NCI-H1048 (cell line): ENCODE results near the gene MAP3K4.

Experiments
- DNase-seq: peaks from one replicate; lab custom pipeline; 2025; lab: John Stamatoyannopoulos, UW

The MAP3K4 gene

GRCh38 chr6:161041274-161041673, 49.7 kb downstream of the MAP3K4 start:
- no peak for DNase-seq

GRCh38 chr6:161044335-161044734, 52.8 kb downstream of the MAP3K4 start:
- DNase-seq: no peak

- DNase-seq: no peak
Measured at GRCh38 chr6:161048641-161049040, 57.1 kb downstream of the MAP3K4 start.

- DNase-seq: no peak
Measured at GRCh38 chr6:161050134-161050765, 58.7 kb downstream of the MAP3K4 start.

- no peak for DNase-seq
Measured at GRCh38 chr6:161053103-161053502, 61.5 kb downstream of the MAP3K4 start.

- no peak for DNase-seq
Measured at GRCh38 chr6:161054876-161055275, 63.3 kb downstream of the MAP3K4 start.

GRCh38 chr6:161056451-161056850, 64.9 kb downstream of the MAP3K4 start:
- DNase-seq: no peak

- no peak for DNase-seq
Measured at GRCh38 chr6:161057103-161058091, 65.8 kb downstream of the MAP3K4 start.

GRCh38 chr6:161058741-161059140, 67.2 kb downstream of the MAP3K4 start:
- DNase-seq: no peak

GRCh38 chr6:161061576-161061975, 70.0 kb downstream of the MAP3K4 start:
- DNase-seq: no peak

- no peak for DNase-seq
Measured at GRCh38 chr6:161064915-161065314, 73.3 kb downstream of the MAP3K4 start.

- DNase-seq: no peak
Measured at GRCh38 chr6:161066511-161066910, 74.9 kb downstream of the MAP3K4 start.

- no peak for DNase-seq
Measured at GRCh38 chr6:161067749-161068148, 76.2 kb downstream of the MAP3K4 start.

GRCh38 chr6:161068321-161068741, 76.8 kb downstream of the MAP3K4 start:
- DNase-seq: no peak

- no peak for DNase-seq
Measured at GRCh38 chr6:161073930-161074329, 82.4 kb downstream of the MAP3K4 start.

- DNase-seq: no peak
Measured at GRCh38 chr6:161074496-161075121, 83.0 kb downstream of the MAP3K4 start.

- no peak for DNase-seq
Measured at GRCh38 chr6:161076181-161076677, 84.7 kb downstream of the MAP3K4 start.

- DNase-seq: no peak
Measured at GRCh38 chr6:161079566-161080262, 88.1 kb downstream of the MAP3K4 start.

GRCh38 chr6:161080263-161080970, 88.8 kb downstream of the MAP3K4 start:
- DNase-seq: no peak

- no peak for DNase-seq
Measured at GRCh38 chr6:161082215-161082614, 90.6 kb downstream of the MAP3K4 start.

- no peak for DNase-seq
Measured at GRCh38 chr6:161085246-161085645, 93.7 kb downstream of the MAP3K4 start.
